Endothelial cell of umbilical vein (primary cell): Measurements from ENCODE around the gene ANKHD1. TPM values are rescaled to one million over a fixed set of nuclear protein-coding genes. Genes with fewer than 3 reads are reported as not detected.
A peak's percentile ranks its signal among the peaks of the same experiment; 100 is the strongest.

ENCODE experiments used
- BruUV-seq: library from RNA; stranded (reverse); fragments of 400-500 nt; replicated peaks from 2 replicates; lab custom pipeline; 2021; lab: Mats Ljungman, UMichigan
- CTCF ChIA-PET: fragments of 300-600, 350-600 bp; sonication (Branson Sonifier 250); formaldehyde crosslinking; loops from one replicate; lab custom pipeline; 2021; ENCODE audit warnings: antibody characterized with exemption, inconsistent platforms; lab: Charles Lee
- POLR2A ChIA-PET: fragments of 300-600, 350-600 bp; sonication (Branson Sonifier 250); formaldehyde crosslinking; loops from one replicate; lab custom pipeline; 2021; ENCODE audit warnings: antibody characterized with exemption, inconsistent platforms; lab: Charles Lee
- DNase-seq: peaks from one replicate; pipeline ENCODE4 v3.0.0-alpha.2; 2011; ENCODE audit warnings: low read depth, low spot score
- FAIRE-seq: peaks from 2 replicates; lab custom pipeline; 2011; peaks lifted over from hg19 to GRCh38; lab: Jason Lieb, UNC
- H2AFZ ChIP-seq: 2 replicates; pipeline ENCODE4 v1.6.0; 2012; ENCODE audit warnings: low read depth, low read length, control low read depth, inconsistent platforms
- H3K27ac ChIP-seq: 2 replicates; pipeline ENCODE4 v1.5.1; 2011; ENCODE audit warnings: low read depth, mild to moderate bottlenecking, control low read depth, low read length, moderate library complexity; ENCODE audit not compliant: insufficient read depth
- H3K27me3 ChIP-seq, 2 experiments: 2 replicates each; pipeline versions ENCODE4 v1.6.0 to v1.6.1; 2011; ENCODE audit warnings: low read length in 2 of 2, mixed read lengths in 1 of 2; ENCODE audit not compliant: control insufficient read depth in 2 of 2, insufficient read depth in 2 of 2
- H3K36me3 ChIP-seq, 2 experiments: 2 replicates in 1 of 2; 3 replicates in 1 of 2; pipeline ENCODE4 v1.5.1; 2011; ENCODE audit warnings: low read length in 2 of 2, mild to moderate bottlenecking in 1 of 2, moderate library complexity in 1 of 2; ENCODE audit not compliant: control insufficient read depth in 2 of 2, insufficient read depth in 2 of 2; ENCODE audit errors: extremely low read depth in 1 of 2
- H3K4me1 ChIP-seq: 3 replicates; pipeline ENCODE4 v1.5.1; 2011; ENCODE audit warnings: mild to moderate bottlenecking, low read length; ENCODE audit not compliant: control insufficient read depth, insufficient read depth; ENCODE audit errors: extremely low read depth
- H3K4me2 ChIP-seq: 2 replicates; pipeline ENCODE4 v1.6.1; 2011; ENCODE audit warnings: low read length, control low read depth, mixed read lengths; ENCODE audit not compliant: insufficient read depth
- H3K4me3 ChIP-seq, 3 experiments: fragments of 200-600 bp in 1 of 3; sonication (generic), shearing (Covaris generic) in 1 of 3; replicated peaks in 1 of 3; 2 replicates each; pipeline ENCODE4 v1.5.1; 2011 to 2016; ENCODE audit warnings: control low read depth in 3 of 3, low read length in 3 of 3, mild to moderate bottlenecking in 2 of 3, inconsistent platforms in 1 of 3, low read depth in 1 of 3, moderate library complexity in 1 of 3; ENCODE audit not compliant: insufficient read depth in 1 of 3
- H3K79me2 ChIP-seq: 2 replicates; pipeline ENCODE4 v1.6.0; 2012; ENCODE audit warnings: low read length, inconsistent platforms; ENCODE audit not compliant: control insufficient read depth, insufficient read depth
- H3K9ac ChIP-seq: replicated peaks from 2 replicates; pipeline ENCODE3; 2011; ENCODE audit warnings: low read length, control low read depth; ENCODE audit not compliant: insufficient read depth; ENCODE audit errors: extremely low read depth
- H3K9me1 ChIP-seq: replicated peaks from 3 replicates; pipeline ENCODE4 v1.6.0; 2011; ENCODE audit warnings: mild to moderate bottlenecking, low read length; ENCODE audit not compliant: control insufficient read depth, insufficient read depth; ENCODE audit errors: extremely low read depth
- H3K9me3 ChIP-seq: replicated peaks from 2 replicates; pipeline ENCODE4 v1.5.1; 2012; ENCODE audit warnings: low read length, inconsistent platforms; ENCODE audit not compliant: control insufficient read depth, insufficient read depth
- H4K20me1 ChIP-seq: replicated peaks from 2 replicates; pipeline ENCODE3; 2011; ENCODE audit warnings: mild to moderate bottlenecking, low read length; ENCODE audit not compliant: control insufficient read depth, insufficient read depth; ENCODE audit errors: extremely low read depth
- CTCF ChIP-seq, 2 donors: IDR thresholded peaks; 1 replicate in 1 of 2; 2 replicates in 1 of 2; pipeline ENCODE4 v1.5.1; 2011; ENCODE audit warnings: low read length in 2 of 2, mild to moderate bottlenecking in 2 of 2, moderate library complexity in 2 of 2, control low read depth in 1 of 2, inconsistent platforms in 1 of 2, low read depth in 1 of 2; ENCODE audit not compliant: insufficient read depth in 1 of 2; ENCODE audit errors: extremely low read depth in 1 of 2
- POLR2AphosphoS5 ChIP-seq: IDR thresholded peaks from 2 replicates; pipeline ENCODE4 v1.6.1; 2012; ENCODE audit warnings: low read depth, mild to moderate bottlenecking, control low read depth, low read length, moderate library complexity; ENCODE audit not compliant: insufficient read depth
- dilution Hi-C: fragments of 300-500 bp; cut with MboI; formaldehyde crosslinking; loops from one replicate; pipeline ENCODE4 v1.15.0; 2019; ENCODE audit warnings: low sequenced_read_pairs; ENCODE audit not compliant: extremely low pct_ligation_motif_present
- intact Hi-C: fragments of 100-400 bp; cut with micrococcal nuclease; formaldehyde crosslinking; loops from one replicate; pipeline ENCODE4 v1.10.0; 2022
- polyA plus RNA-seq, 4 experiments: library from polyadenylated mRNA; depleted of rRNA in 3 of 4; stranded (reverse) in 3 of 4; unstranded in 1 of 4; fragments of >200 nt; gene quantifications; 2 replicates each; pipeline versions ENCODE4 v1.2.1 to v1.2.3, GENCODE V29; 2011 to 2012; ENCODE audit warnings: missing spikeins in 1 of 4
- total RNA-seq: library from RNA; stranded (reverse); gene quantifications from 2 replicates; pipeline ENCODE4 v1.2.3, GENCODE V29; 2021

ANKHD1 gene
- total and polyA plus RNA-seq, 2 donors (not counting 3 experiments of a cell fraction or from before 2014, with no cell fraction given): 56.1 to 87.0 TPM

DNA sequence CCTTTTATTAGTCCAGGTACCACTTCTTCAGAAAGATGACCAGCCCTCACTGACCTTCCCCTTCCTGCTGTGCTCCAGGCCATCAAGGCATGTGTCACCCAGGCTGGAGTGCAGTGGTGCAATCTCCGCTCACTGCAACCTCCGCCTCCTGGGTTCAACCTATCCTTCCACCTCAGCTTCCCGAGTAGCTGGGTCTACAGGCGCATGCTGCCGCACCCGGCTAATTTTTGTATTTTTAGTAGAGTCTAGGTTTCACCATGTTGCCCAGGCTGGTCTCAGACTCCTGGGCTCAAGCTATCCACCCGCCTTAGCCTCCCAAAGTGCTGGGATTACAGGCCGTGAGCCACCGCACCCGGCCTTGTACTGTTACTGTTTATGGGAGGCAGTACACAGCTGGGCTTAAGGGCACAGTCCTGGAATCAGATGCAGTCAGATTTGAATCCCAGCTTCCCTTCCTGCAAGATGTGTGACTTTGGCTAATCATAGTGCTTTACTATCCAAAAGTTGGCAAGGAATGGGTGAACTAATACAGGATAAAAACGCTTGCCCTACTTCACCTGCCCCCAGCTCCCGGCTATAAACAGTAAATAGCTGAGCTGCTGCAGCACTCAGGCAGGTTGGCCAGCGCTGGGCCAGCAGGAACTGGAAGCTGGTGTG lies 145.3 kb downstream of the ANKHD1 start:
- no peaks in the 10 kb centered on the region for H3K9me3 ChIP-seq
- FAIRE-seq: no peak
- no peak overlapping the region for H2AFZ ChIP-seq
- H3K36me3 ChIP-seq: peaks cover 13 to 15% of the 10 kb centered on the region in 2 experiments
- H3K4me2 ChIP-seq: peak overlapping the region; percentile 7
- POLR2A ChIA-PET: interaction anchor here (0.7 to 2.6 kb wide), 7 partner anchors 10 to 298 kb away, joined by 3 to 14 read pairs (median 4); partner anchors contain the start of genes ANKHD1, IK, NDUFA2 and SRA1
- DNase-seq: no peak
- dilution Hi-C loops: no loop called here
- no peak overlapping the region for H3K4me3 ChIP-seq
- H4K20me1 ChIP-seq: no peaks in the 10 kb centered on the region
- H3K4me1 ChIP-seq: peaks cover 24% of the 10 kb centered on the region
- TF ChIP-seq CTCF (IDR thresholded peaks at IDR 0.05; ENCODE audit: extremely low read depth in 1 of 2, insufficient read depth in 1 of 2, low read depth in 1 of 2, low read length in 2 of 2) (no peak), POLR2AphosphoS5 (peak; percentile 5)
- no peaks in the 10 kb centered on the region for H3K9me1 ChIP-seq
- no peak overlapping the region for H3K27ac ChIP-seq
- intact Hi-C loops: loop anchor here (1.0 to 2.0 kb wide), 6 partner anchors 10 to 306 kb away; partner anchors contain the start of genes ANKHD1, SRA1 and TMCO6
- no peaks in the 10 kb centered on the region for H3K27me3 ChIP-seq
- CTCF ChIA-PET: interaction anchor here (1.0 to 3.9 kb wide), 20 partner anchors 10 to 174 kb away, joined by 3 to 50 read pairs (median 8); partner anchors contain the start of genes APBB3, CD14, HARS1 and IK
- no peaks in the 10 kb centered on the region for H3K79me2 ChIP-seq
- no peak overlapping the region for H3K9ac ChIP-seq
- BruUV-seq: no TSS peak
